T-cell (primary cell): ENCODE results near the gene SLC22A23. TPM values are rescaled to one million over a fixed set of nuclear protein-coding genes. Genes with fewer than 3 reads are reported as not detected.

ENCODE experiments used
- ATAC-seq, 4 experiments: fragments of 200-7000 bp in 3 of 4; fragments of 150-1000 bp in 1 of 4; cut with Tn5 transposase; replicated peaks in 1 of 4; 1 replicate in 3 of 4; 2 replicates in 1 of 4; pipeline ENCODE4 v1.10.0; 2021; ENCODE audit warnings: moderate library complexity in 3 of 4, mild to moderate bottlenecking in 2 of 4, moderate number of reproducible peaks in 1 of 4
- CTCF ChIA-PET, 2 donors: fragments of 300-600 bp; sonication (Branson Sonifier 250); formaldehyde crosslinking; loops; one replicate each; lab custom pipeline; 2022; ENCODE audit warnings: antibody characterized with exemption in 2 of 2; lab: Charles Lee
- POLR2A ChIA-PET, 2 donors: fragments of 300-600 bp; sonication (Branson Sonifier 250); formaldehyde crosslinking; loops; one replicate each; lab custom pipeline; 2022; ENCODE audit warnings: antibody characterized with exemption in 2 of 2; lab: Charles Lee
- DNase-seq, 35 experiments: peaks; one replicate each; pipeline versions ENCODE4 v3.0.0 to v3.0.0-alpha.2; 2013 to 2023
- H3K27ac ChIP-seq: one replicate; pipeline ENCODE4 v1.5.1; 2013; ENCODE audit warnings: low read length
- H3K27me3 ChIP-seq, 2 experiments: replicated peaks in 1 of 2; 1 replicate in 1 of 2; 2 replicates in 1 of 2; pipeline versions ENCODE4 v1.6.1 to v1.7.0; 2013; ENCODE audit warnings: low read length in 1 of 2, mixed read lengths in 1 of 2; ENCODE audit not compliant: control insufficient read depth in 2 of 2, insufficient read depth in 2 of 2; ENCODE audit errors: extremely low read depth in 1 of 2
- H3K36me3 ChIP-seq, 2 donors: 1 replicate in 1 of 2; 2 replicates in 1 of 2; pipeline versions ENCODE4 v1.6.1 to v1.7.0; 2013; ENCODE audit warnings: low read length in 1 of 2; ENCODE audit not compliant: control insufficient read depth in 2 of 2, insufficient read depth in 1 of 2; ENCODE audit errors: extremely low read depth in 1 of 2
- H3K4me1 ChIP-seq, 2 experiments: 1 replicate in 1 of 2; 2 replicates in 1 of 2; pipeline versions ENCODE4 v1.6.1 to v1.7.0; 2013; ENCODE audit warnings: low read length in 2 of 2, mixed read lengths in 1 of 2; ENCODE audit not compliant: insufficient read depth in 2 of 2, control insufficient read depth in 1 of 2; ENCODE audit errors: extremely low read depth in 1 of 2
- H3K4me3 ChIP-seq, 2 donors: 1 replicate in 1 of 2; 2 replicates in 1 of 2; pipeline versions ENCODE4 v1.5.1 to v1.7.0; 2013; ENCODE audit warnings: mild to moderate bottlenecking in 2 of 2, low read length in 1 of 2, moderate library complexity in 1 of 2; ENCODE audit not compliant: control insufficient read depth in 1 of 2; ENCODE audit errors: extremely low read depth in 1 of 2
- H3K9me3 ChIP-seq: 2 replicates; pipeline ENCODE4 v1.7.0; 2013
- H3K27ac Mint-ChIP-seq, 2 donors: one replicate each; pipeline ENCODE4 v1.8.0; 2020 to 2021; ENCODE audit warnings: mild to moderate bottlenecking in 2 of 2, mixed read lengths in 2 of 2
- H3K27me3 Mint-ChIP-seq, 2 donors: one replicate each; pipeline ENCODE4 v1.8.0; 2021 to 2022; ENCODE audit warnings: mixed read lengths in 2 of 2
- H3K36me3 Mint-ChIP-seq: one replicate; pipeline ENCODE4 v1.8.0; 2021; ENCODE audit warnings: mixed read lengths
- H3K4me1 Mint-ChIP-seq, 3 donors: one replicate each; pipeline ENCODE4 v1.8.0; 2020 to 2022; ENCODE audit warnings: mixed read lengths in 3 of 3, mild to moderate bottlenecking in 1 of 3
- H3K4me3 Mint-ChIP-seq, 3 donors: one replicate each; pipeline ENCODE4 v1.8.0; 2020 to 2022; ENCODE audit warnings: mild to moderate bottlenecking in 3 of 3, mixed read lengths in 3 of 3, moderate library complexity in 3 of 3
- H3K9me3 Mint-ChIP-seq, 3 donors: one replicate each; pipeline ENCODE4 v1.8.0; 2020 to 2022; ENCODE audit warnings: mixed read lengths in 3 of 3
- WGBS: methylation state at CpG from one replicate; pipeline ENCODE4 v1.1.5; 2013; ENCODE audit warnings: missing lambda C conversion rate; ENCODE audit not compliant: insufficient coverage; 5-methylcytosine and 5-hydroxymethylcytosine counted together
- total RNA-seq, 35 experiments: library from RNA in 6 of 35; stranded (reverse) in 6 of 35; fragments of 120-200 nt in 1 of 35; gene quantifications; one replicate each; pipeline versions ENCODE4 v1.2.1 to v1.2.4 and lab custom pipeline; 2013 to 2026

SLC22A23 gene
- total RNA-seq, 5 donors from 2014 or later (not counting 1 experiment from before 2014, with no cell fraction given), result 6.2 to 14.8 (median 12.1) TPM

DNA sequence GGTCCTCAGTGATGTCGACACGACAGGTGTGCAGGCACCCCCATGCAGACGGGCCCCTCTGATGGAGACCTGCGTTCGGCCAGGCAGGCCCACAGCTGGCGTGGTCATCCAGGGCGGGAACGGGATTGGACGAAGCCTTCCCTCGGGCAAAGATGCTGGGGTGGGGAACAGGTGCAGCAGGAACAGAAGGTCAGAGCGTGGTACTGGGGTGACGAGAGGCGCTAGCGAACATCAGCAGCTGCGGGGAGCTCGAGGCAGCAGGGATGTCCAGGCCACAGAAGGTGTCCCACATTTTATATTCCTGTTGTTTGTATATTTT is 96.2 kb downstream of the SLC22A23 start:
- H3K27me3 Mint-ChIP-seq, result no peaks in the 10 kb centered on the region
- Histone ChIP-seq H3K27ac (no peak overlapping the region), H3K4me3 (no peak overlapping the region), H3K9me3 (no peaks in the 10 kb centered on the region), H3K36me3 (peaks cover 0 to 3% of the 10 kb centered on the region in 2 donors), H3K27me3 (peaks cover 0 to 17% of the 10 kb centered on the region in 2 experiments), H3K4me1 (peaks cover 4 to 11% of the 10 kb centered on the region in 2 experiments)
- ChIA-PET CTCF (no interaction called here), POLR2A (no interaction called here)
- 93% methylated on average over 9 of the region's 16 CpGs for WGBS
- no peak overlapping the region for H3K4me3 Mint-ChIP-seq
- peaks cover 10 to 21% (median 12%) of the 10 kb centered on the region in 3 donors for H3K4me1 Mint-ChIP-seq
- DNase-seq (no peak), ATAC-seq (no peak)
- no peaks in the 10 kb centered on the region for H3K9me3 Mint-ChIP-seq
- no peak overlapping the region for H3K27ac Mint-ChIP-seq
- no peaks in the 10 kb centered on the region for H3K36me3 Mint-ChIP-seq

DNA sequence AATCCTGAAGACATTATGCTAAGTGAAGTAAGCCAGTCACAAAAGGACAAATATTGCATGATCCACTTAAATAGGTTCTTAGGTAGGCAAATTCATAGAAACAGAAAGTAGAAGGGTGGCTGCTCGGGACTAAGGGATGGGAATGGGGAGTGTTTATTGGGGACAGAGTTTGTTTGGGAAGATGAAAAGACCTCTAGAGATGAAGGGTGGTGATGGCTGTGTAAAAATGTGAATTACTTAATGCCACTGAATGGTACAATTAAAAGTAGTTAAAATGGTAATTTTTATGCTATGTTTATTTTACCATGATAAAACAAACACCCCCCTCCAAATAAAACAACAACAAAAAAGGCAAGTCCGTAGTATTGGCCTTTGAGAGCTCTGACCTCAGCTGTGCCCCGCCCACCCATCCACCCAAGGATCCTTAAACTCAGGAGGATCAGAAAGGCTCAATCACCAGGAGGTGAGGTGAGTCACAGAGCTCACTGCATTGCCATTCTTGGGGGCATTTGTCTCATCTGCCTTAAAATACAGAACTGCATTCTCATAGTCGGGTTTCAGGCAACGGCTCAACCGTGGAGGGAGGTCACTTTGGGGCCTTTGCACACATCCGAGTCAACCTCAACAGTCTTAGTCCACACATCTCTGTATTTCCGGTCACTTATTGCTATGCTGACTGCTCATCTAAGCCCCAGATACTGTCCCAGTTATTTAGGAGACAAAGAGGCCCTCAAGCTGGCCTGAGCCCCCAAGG is 96.7 kb downstream of the SLC22A23 start:
- H3K27ac Mint-ChIP-seq, result peak overlapping the region in 1 of 2 donors; percentile 28
- Histone ChIP-seq H3K36me3 (peaks cover 0 to 3% of the 10 kb centered on the region in 2 donors), H3K9me3 (no peaks in the 10 kb centered on the region), H3K27me3 (peaks cover 0 to 17% of the 10 kb centered on the region in 2 experiments), H3K4me3 (no peak overlapping the region), H3K27ac (no peak overlapping the region), H3K4me1 (peaks cover 7 to 17% of the 10 kb centered on the region in 2 experiments)
- H3K36me3 Mint-ChIP-seq, result no peaks in the 10 kb centered on the region
- H3K27me3 Mint-ChIP-seq, result no peaks in the 10 kb centered on the region
- POLR2A ChIA-PET, result no interaction called here
- no peak overlapping the region for H3K4me3 Mint-ChIP-seq
- 71% methylated on average over 5 of the region's 8 CpGs for WGBS
- peaks cover 15 to 26% (median 17%) of the 10 kb centered on the region in 3 donors for H3K4me1 Mint-ChIP-seq
- ATAC-seq (no peak), DNase-seq (no peak)
- CTCF ChIA-PET, result no interaction called here
- no peaks in the 10 kb centered on the region for H3K9me3 Mint-ChIP-seq

DNA sequence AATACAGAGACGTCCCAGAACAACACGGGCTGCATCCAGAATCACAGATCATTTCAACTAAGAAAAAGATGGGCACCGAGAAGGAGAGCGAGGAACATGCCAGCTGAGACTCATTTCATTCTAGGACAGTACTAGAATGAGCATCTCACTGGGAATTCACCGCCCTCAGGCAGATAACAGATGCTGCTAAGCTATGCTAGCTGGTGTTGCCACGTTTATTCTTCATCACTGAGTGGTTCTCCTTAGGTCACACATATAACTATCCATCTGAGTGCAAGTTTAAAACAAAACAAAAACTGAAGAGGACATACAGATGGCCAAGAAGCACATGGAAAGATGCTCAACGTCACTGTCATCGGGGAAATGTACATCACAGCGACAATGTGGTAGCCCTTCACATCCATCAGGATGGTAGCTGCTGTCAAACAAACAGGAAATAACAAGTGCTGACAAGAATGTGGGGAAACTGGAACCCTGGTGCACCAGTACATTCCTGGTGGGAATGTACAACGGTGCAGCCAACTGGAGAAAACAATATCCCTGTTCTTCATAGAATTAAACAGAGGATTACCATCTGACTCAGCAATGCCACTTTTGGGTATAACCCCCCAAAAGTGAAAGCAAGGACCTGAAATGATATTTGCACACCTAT is 97.6 kb downstream of the SLC22A23 start:
- peaks cover 15 to 26% of the 10 kb centered on the region in 2 experiments for H3K4me1 ChIP-seq
- ChIA-PET CTCF (no interaction called here), POLR2A (interaction anchor here in 1 of 2 donors (0.6 to 0.7 kb wide), 2 partner anchors 11 to 668 kb away, joined by 3 read pairs; no protein-coding TSS in a partner anchor)
- 74% methylated on average over 7 of the region's 10 CpGs for WGBS
- peaks cover 0 to 12% of the 10 kb centered on the region in 2 experiments for H3K27me3 ChIP-seq
- no peaks in the 10 kb centered on the region for H3K36me3 Mint-ChIP-seq
- peaks cover 0 to 3% of the 10 kb centered on the region in 2 donors for H3K36me3 ChIP-seq
- H3K27me3 Mint-ChIP-seq, result no peaks in the 10 kb centered on the region
- DNase-seq (no peak), ATAC-seq (no peak)
- H3K9me3 Mint-ChIP-seq, result no peaks in the 10 kb centered on the region
- no peak overlapping the region for H3K27ac Mint-ChIP-seq
- H3K4me1 Mint-ChIP-seq, result peaks cover 23 to 35% (median 26%) of the 10 kb centered on the region in 3 donors
- H3K4me3 ChIP-seq, result no peak overlapping the region
- no peak overlapping the region for H3K27ac ChIP-seq
- no peak overlapping the region for H3K4me3 Mint-ChIP-seq
- H3K9me3 ChIP-seq, result no peaks in the 10 kb centered on the region

DNA sequence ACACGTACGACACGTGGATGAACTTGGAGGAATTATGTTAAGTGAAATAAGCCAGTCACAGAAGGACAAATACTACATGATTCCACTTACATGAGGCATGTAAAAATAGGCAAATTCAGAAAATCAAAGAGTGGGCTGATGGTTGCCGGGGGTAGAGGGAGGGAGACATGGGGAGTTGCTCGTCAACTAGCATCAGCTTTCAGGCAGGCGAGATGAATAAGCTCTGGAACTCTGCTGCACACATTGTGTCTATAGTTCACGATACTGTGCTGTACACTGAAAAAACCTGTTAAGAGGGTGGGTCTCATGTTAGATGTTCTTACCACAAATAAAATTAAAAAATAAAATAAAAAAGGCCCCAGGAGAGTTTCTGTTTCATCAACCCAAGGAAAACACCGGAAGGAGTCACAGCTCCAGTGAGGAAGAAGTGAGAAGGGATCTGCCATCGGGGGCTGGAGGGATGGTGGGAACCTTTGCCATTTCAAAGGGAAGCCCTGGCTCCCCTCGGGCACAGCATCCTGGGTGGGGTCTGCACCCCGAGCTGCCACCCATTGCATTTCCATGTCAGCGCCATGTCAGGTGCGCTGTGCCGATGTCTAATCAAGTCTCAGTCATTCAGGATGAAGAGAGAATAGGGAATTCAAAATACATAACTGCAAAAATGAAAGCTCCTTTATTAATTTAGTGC is 98.3 kb downstream of the SLC22A23 start:
- H3K9me3 Mint-ChIP-seq, result no peaks in the 10 kb centered on the region
- H3K36me3 Mint-ChIP-seq, result no peaks in the 10 kb centered on the region
- CTCF ChIA-PET, result no interaction called here
- H3K27ac Mint-ChIP-seq, result peak overlapping the region in 1 of 2 donors; percentile 18
- Histone ChIP-seq H3K4me1 (peaks cover 18 to 33% of the 10 kb centered on the region in 2 experiments), H3K27me3 (peaks cover 0 to 9% of the 10 kb centered on the region in 2 experiments), H3K9me3 (no peaks in the 10 kb centered on the region), H3K27ac (no peak overlapping the region), H3K4me3 (no peak overlapping the region), H3K36me3 (peaks cover 0 to 3% of the 10 kb centered on the region in 2 donors)
- H3K4me3 Mint-ChIP-seq, result no peak overlapping the region
- POLR2A ChIA-PET, result interaction anchor here in 1 of 2 donors (0.6 to 0.7 kb wide), 3 partner anchors 12 to 1004 kb away, joined by 3 read pairs; no protein-coding TSS in a partner anchor
- no peak for DNase-seq
- H3K27me3 Mint-ChIP-seq, result no peaks in the 10 kb centered on the region
- ATAC-seq, result no peak
- peaks cover 26 to 42% (median 33%) of the 10 kb centered on the region in 3 donors for H3K4me1 Mint-ChIP-seq
- WGBS, result 89% methylated on average over 4 of the region's 14 CpGs

DNA sequence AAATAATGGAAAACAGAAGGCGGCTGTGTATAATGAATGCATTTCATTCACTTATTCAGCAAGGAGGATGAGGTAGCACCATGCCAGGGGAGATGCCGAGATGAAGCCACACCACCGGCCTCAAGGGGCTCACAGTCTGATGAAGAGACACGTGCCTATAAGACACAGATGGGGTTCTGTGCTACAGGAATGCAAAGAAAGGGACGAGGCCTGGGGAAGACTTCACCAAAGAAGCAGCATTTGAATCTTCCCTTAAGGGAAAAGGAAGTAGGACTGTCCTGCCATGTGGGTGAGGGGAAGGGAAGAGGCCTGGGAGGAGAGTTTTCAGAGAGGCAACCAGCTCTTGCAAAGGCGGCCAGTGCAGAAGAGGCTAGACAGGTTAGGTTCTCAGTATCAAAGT is 99.2 kb downstream of the SLC22A23 start:
- Mint-ChIP-seq H3K27ac (peak overlapping the region; percentile 18 to 20), H3K27me3 (no peaks in the 10 kb centered on the region), H3K9me3 (no peaks in the 10 kb centered on the region), H3K36me3 (no peaks in the 10 kb centered on the region), H3K4me1 (peaks cover 27 to 45% (median 38%) of the 10 kb centered on the region in 3 donors), H3K4me3 (no peak overlapping the region)
- Histone ChIP-seq H3K36me3 (peaks cover 0 to 3% of the 10 kb centered on the region in 2 donors), H3K27me3 (peaks cover 0 to 4% of the 10 kb centered on the region in 2 experiments), H3K4me1 (peaks cover 18 to 37% of the 10 kb centered on the region in 2 experiments), H3K27ac (no peak overlapping the region), H3K4me3 (no peak overlapping the region), H3K9me3 (no peaks in the 10 kb centered on the region)
- DNase-seq (no peak), ATAC-seq (no peak)
- 86% methylated on average over 3 of the region's 6 CpGs for WGBS
- CTCF ChIA-PET, result no interaction called here
- POLR2A ChIA-PET, result no interaction called here

DNA sequence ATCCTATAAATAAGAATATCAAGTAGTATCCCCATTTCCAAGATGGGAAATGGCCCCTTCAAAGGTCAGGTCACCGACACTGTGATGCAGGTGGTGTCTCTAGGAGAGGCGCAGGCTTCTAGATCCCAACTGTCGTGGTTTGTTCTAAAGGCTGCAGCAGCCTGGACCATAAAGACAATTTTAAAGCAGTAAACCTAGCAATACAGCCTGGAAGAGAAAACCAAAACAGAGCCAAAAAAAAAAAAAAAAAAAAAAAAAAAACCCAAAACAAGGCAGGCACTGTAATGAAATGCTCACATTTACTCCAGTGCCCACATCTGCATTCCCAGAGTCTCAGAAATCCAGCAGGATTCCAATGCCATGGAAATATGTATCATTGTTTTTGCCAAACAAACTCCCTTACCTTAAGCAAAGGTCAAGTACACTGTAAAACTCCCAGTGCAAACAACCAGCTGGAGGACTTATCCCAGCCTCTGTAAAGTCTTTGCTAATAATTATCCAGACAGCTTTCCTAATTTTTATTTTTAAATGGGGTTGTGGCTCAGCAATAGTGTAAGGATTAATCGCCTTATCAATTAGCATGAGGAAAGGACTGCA is 99.9 kb downstream of the SLC22A23 start:
- H3K4me1 Mint-ChIP-seq, result peaks cover 27 to 47% (median 38%) of the 10 kb centered on the region in 3 donors
- H3K27me3 ChIP-seq, result peaks cover 0 to 4% of the 10 kb centered on the region in 2 experiments
- no peaks in the 10 kb centered on the region for H3K27me3 Mint-ChIP-seq
- H3K27ac Mint-ChIP-seq, result peak overlapping the region; percentile 89 to 91
- ChIA-PET POLR2A (interaction anchor here in 1 of 2 donors (0.8 kb wide), 1 partner anchor 14 kb away, joined by 6 read pairs; no protein-coding TSS in a partner anchor), CTCF (no interaction called here)
- peaks cover 0 to 3% of the 10 kb centered on the region in 2 donors for H3K36me3 ChIP-seq
- 58% methylated on average over 2 of the region's 4 CpGs for WGBS
- no peaks in the 10 kb centered on the region for H3K36me3 Mint-ChIP-seq
- H3K4me1 ChIP-seq, result peaks cover 18 to 37% of the 10 kb centered on the region in 2 experiments
- ATAC-seq (no peak), DNase-seq (no peak)
- peak overlapping the region; percentile 54 for H3K27ac ChIP-seq
- peak overlapping the region; percentile 77 to 79 (median 77) for H3K4me3 Mint-ChIP-seq
- H3K4me3 ChIP-seq, result peak overlapping the region in 1 of 2 donors; percentile 52
- H3K9me3 Mint-ChIP-seq, result no peaks in the 10 kb centered on the region
- no peaks in the 10 kb centered on the region for H3K9me3 ChIP-seq
